HEK293T (cell line): ENCODE measurements around the gene AP2A1.

Experiments used
- CTCF ChIA-PET: fragments of 350-600 bp; formaldehyde crosslinking; extraction: SDS; loops from one replicate; lab custom pipeline; 2021; ENCODE audit warnings: antibody characterized with exemption, inconsistent platforms; lab: Yijun Ruan, JAX
- POLR2A ChIA-PET: fragments of 350-600 bp; formaldehyde crosslinking; extraction: SDS; loops from one replicate; lab custom pipeline; 2020; ENCODE audit warnings: antibody characterized with exemption, inconsistent platforms; lab: Yijun Ruan, JAX
- DNase-seq: peaks from one replicate; pipeline ENCODE4 v3.0.0; 2012; ENCODE audit warnings: mixed read lengths; ENCODE audit errors: extremely low spot score
- ARNT ChIP-seq: fragments of 450-650 bp; IDR thresholded peaks from 2 replicates; pipeline ENCODE4 v1.6.1; 2017; ENCODE audit warnings: mild to moderate bottlenecking
- BHLHE40 ChIP-seq: fragments of 450-650 bp; IDR thresholded peaks from 2 replicates; pipeline ENCODE4 v1.6.1; 2016; ENCODE audit warnings: mild to moderate bottlenecking, moderate library complexity, borderline replicate concordance
- CTBP1 ChIP-seq: fragments of 450-650 bp; IDR thresholded peaks from 2 replicates; pipeline ENCODE4 v1.6.1; 2016; ENCODE audit warnings: borderline replicate concordance
- ELF4 ChIP-seq: fragments of 450-650 bp; IDR thresholded peaks from 2 replicates; pipeline ENCODE4 v1.6.1; 2017; ENCODE audit warnings: antibody characterized with exemption
- FOXA1 ChIP-seq: fragments of 450-650 bp; IDR thresholded peaks from 2 replicates; pipeline ENCODE4 v1.6.1; 2016; ENCODE audit warnings: mild to moderate bottlenecking
- FOXK2 ChIP-seq: fragments of 450-650 bp; IDR thresholded peaks from 2 replicates; pipeline ENCODE4 v1.6.1; 2016; ENCODE audit warnings: mild to moderate bottlenecking
- FOXM1 ChIP-seq: fragments of 450-650 bp; IDR thresholded peaks from 2 replicates; pipeline ENCODE4 v1.6.1; 2017; ENCODE audit warnings: mild to moderate bottlenecking, borderline replicate concordance
- HDGF ChIP-seq: fragments of 450-650 bp; IDR thresholded peaks from 2 replicates; pipeline ENCODE4 v1.6.1; 2017; ENCODE audit warnings: antibody characterized with exemption, borderline replicate concordance
- L3MBTL2 ChIP-seq: fragments of 450-650 bp; conservative IDR thresholded peaks from 2 replicates; pipeline ENCODE4 v1.6.1; 2016; ENCODE audit warnings: mild to moderate bottlenecking
- LEF1 ChIP-seq: fragments of 450-650 bp; IDR thresholded peaks from 2 replicates; pipeline ENCODE4 v1.6.1; 2017; ENCODE audit warnings: mild to moderate bottlenecking, borderline replicate concordance
- NFRKB ChIP-seq: fragments of 450-650 bp; IDR thresholded peaks from 2 replicates; pipeline ENCODE4 v1.6.1; 2016; ENCODE audit warnings: mild to moderate bottlenecking, moderate library complexity
- SP1 ChIP-seq: fragments of 450-650 bp; IDR thresholded peaks from 2 replicates; pipeline ENCODE4 v1.6.1; 2017
- SUZ12 ChIP-seq: fragments of 450-650 bp; IDR thresholded peaks from 2 replicates; pipeline ENCODE4 v1.6.1; 2016; ENCODE audit warnings: mild to moderate bottlenecking
- TARDBP ChIP-seq: fragments of 450-650 bp; IDR thresholded peaks from 2 replicates; pipeline ENCODE4 v1.6.1; 2016
- ZNF384 ChIP-seq: fragments of 450-650 bp; IDR thresholded peaks from 2 replicates; pipeline ENCODE4 v1.6.1; 2016
- TF ChIP-seq, protein P1 (sequence below): fragments of 450-650 bp; IDR thresholded peaks from 2 replicates; pipeline ENCODE4 v1.6.1; 2016

AP2A1 gene

DNA sequence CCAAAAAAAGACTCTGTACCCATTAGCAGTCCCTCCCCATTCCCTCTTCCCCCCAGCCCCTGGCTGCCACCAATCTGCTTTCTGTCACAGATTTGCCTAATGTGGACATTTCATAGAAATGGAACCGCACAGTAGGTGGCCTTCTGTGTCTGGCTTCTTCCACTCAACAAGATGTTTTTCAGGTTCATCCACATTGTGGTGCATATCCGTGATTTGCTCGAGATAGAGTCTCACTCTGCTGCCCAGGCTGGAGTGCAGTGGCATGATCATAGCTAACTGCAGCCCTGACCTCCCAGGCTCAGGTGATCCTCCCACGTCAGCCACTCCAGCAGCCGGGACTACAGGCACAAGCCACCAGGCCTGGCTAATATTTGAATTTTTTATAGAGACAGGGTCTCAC lies 20.9 kb downstream of the AP2A1 start:
- DNase-seq: no peak
- ChIA-PET CTCF (no interaction called here), POLR2A (interaction anchor here (0.7 kb wide), 1 partner anchor 14 kb away, joined by 3 read pairs; no protein-coding TSS in a partner anchor)
- no peak for TF ChIP-seq FOXK2
- no peak for TF ChIP-seq SP1
- TF ChIP-seq FOXM1: no peak
- no peak for TF ChIP-seq ARNT
- no peak for TF ChIP-seq L3MBTL2
- no peak for TF ChIP-seq NFRKB
- no peak for TF ChIP-seq HDGF
- no peak for TF ChIP-seq SUZ12

DNA sequence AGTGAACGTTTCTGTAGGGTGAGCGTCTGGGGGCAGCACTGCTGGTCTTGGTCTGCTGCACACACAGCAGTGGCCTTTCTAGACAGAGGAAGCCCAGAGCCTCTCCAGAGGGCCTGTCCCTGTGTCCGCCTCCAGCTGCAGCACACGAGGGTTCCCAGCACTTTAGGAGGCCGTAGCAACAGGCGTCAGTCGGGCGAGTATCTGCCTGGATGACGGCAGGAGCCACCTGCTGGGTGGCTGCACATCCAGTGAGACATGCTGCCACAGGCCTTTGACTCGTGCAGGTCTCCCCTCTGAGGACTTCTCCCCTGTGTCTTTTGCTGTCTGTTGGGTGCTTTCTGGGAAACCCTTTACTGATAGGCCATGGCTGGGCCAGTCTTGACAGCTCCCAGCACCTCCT lies 22.1 kb downstream of the AP2A1 start:
- DNase-seq: no peak
- CTCF ChIA-PET: no interaction called here
- TF ChIP-seq FOXM1: no peak
- POLR2A ChIA-PET: no interaction called here

DNA sequence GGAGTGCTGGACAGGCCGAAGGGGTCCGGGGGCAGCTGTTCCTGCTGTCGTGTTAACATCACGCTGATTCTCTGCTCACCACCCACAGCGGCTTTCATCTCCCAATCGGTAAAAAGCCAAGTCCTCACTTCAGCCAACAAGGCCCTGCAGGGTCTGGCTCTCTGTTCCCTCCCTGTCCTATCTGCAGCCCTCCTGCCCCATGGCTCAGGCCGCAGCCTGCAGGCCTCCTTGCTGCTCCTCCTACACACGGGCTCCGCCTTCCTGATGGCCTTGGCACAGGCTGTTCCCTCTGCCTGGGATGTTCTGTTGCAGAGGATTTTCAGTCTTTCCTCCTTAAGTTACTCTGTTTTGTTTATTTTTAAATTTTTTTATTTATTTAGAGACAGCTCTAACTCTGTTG lies 24.1 kb downstream of the AP2A1 start:
- CTCF ChIA-PET: no interaction called here
- POLR2A ChIA-PET: no interaction called here
- TF ChIP-seq, protein P1, sequence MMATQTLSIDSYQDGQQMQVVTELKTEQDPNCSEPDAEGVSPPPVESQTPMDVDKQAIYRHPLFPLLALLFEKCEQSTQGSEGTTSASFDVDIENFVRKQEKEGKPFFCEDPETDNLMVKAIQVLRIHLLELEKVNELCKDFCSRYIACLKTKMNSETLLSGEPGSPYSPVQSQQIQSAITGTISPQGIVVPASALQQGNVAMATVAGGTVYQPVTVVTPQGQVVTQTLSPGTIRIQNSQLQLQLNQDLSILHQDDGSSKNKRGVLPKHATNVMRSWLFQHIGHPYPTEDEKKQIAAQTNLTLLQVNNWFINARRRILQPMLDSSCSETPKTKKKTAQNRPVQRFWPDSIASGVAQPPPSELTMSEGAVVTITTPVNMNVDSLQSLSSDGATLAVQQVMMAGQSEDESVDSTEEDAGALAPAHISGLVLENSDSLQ: no peak
- TF ChIP-seq LEF1 (no peak), TARDBP (no peak), SUZ12 (no peak), ZNF384 (no peak), FOXA1 (no peak), NFRKB (no peak), ARNT (no peak), FOXK2 (no peak)
- no peak for DNase-seq

DNA sequence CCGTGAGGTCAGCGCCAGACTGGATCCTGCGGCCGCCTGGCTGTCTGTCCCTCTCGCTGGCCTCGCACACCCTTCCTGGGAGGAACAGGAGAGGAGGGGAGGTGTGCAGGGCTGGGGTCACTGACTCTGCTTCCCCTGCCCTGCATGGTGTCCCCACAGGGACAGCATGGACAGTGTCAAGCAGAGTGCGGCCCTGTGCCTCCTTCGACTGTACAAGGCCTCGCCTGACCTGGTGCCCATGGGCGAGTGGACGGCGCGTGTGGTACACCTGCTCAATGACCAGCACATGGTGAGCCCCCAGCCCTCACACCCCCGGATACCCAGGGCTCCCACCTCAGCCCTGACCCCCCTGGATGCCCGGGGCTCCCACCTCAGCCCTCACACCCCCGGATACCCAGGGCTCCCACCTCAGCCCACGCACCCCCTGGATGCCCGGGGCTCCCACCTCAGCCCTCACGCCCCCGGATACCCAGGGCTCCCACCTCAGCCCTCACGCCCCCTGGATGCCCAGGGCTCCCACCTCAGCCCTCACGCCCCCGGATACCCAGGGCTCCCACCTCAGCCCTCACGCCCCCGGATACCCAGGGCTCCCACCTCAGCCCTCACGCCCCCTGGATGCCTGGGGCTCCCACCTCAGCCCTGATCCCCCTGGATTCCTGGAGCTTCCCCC lies 25.1 kb downstream of the AP2A1 start:
- POLR2A ChIA-PET: no interaction called here
- TF ChIP-seq NFRKB: no peak
- TF ChIP-seq FOXM1: no peak
- TF ChIP-seq ARNT: no peak
- TF ChIP-seq FOXK2: no peak
- no peak for TF ChIP-seq TARDBP
- no peak for TF ChIP-seq BHLHE40
- TF ChIP-seq SUZ12: no peak
- no peak for TF ChIP-seq HDGF
- no peak for TF ChIP-seq L3MBTL2
- TF ChIP-seq ELF4: no peak
- no peak for TF ChIP-seq FOXA1
- no peak for TF ChIP-seq CTBP1
- TF ChIP-seq SP1: no peak
- TF ChIP-seq, protein P1: no peak
- TF ChIP-seq LEF1: no peak
- no peak for TF ChIP-seq ZNF384
- no peak for DNase-seq
- CTCF ChIA-PET: no interaction called here

DNA sequence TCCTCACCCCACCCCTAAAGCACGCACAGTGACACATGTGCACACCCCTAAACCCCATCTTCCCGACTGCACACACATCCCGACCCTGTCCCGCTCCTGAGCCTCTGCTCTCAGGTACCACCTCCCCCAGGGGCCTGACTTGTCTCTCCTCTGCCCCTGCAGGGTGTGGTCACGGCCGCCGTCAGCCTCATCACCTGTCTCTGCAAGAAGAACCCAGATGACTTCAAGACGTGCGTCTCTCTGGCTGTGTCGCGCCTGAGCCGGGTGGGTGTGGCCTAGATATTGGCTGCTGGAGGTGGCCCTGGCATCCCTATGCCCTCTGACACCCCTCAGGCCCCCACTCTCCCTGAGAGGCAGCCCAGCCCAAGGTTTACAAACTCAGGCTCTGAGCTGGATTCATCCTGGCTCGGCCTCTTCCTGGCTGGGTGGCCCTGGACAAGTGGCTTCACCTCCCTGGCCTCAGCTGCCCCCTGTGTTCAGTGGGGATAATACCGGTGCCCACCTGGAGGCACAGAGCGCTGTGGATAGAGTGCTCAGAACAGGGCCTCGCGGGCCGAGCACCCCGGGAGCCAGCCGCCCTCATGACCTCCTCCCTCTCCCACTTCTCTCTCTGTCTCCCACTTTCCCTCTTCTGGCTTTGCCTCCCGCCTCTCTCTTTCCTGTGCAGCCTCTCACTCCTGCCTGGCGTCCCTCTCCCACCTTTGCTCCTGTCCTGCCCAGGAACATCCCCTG lies 26.2 kb downstream of the AP2A1 start:
- ChIA-PET POLR2A (interaction anchor here (1.6 kb wide), 1 partner anchor 17 kb away, joined by 3 read pairs; no protein-coding TSS in a partner anchor), CTCF (no interaction called here)

DNA sequence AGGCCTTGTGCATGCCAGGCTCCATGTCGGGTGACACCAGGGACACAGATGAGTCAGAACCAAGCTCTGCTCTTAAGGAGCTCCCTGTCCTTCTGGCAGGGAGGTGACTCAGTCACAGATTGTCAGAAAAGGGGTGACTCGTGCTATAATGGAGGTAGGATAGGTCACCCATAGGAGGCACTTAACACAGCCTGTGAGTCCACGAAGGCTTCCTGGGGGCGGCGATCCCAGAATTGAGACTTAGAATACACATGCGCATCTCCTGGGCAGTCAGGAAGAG lies 26.7 kb downstream of the AP2A1 start:
- TF ChIP-seq FOXM1 (no peak), ELF4 (no peak), ARNT (no peak), FOXK2 (no peak), CTBP1 (no peak), BHLHE40 (no peak), L3MBTL2 (no peak), ZNF384 (no peak), TARDBP (no peak), SP1 (no peak)
- TF ChIP-seq, protein P1: no peak
- no peak for DNase-seq
- POLR2A ChIA-PET: interaction anchor here (1.6 kb wide), 1 partner anchor 17 kb away, joined by 3 read pairs; no protein-coding TSS in a partner anchor
- CTCF ChIA-PET: no interaction called here

More for the DNA sequence above, 26.2 kb downstream of the AP2A1 start:
- TF ChIP-seq L3MBTL2 (no peak), ZNF384 (no peak), FOXA1 (no peak), BHLHE40 (no peak), CTBP1 (no peak), HDGF (no peak), SUZ12 (no peak), FOXK2 (no peak), NFRKB (no peak)
- TF ChIP-seq, protein P1: no peak
- no peak for DNase-seq
